ENCODE data around the gene SPINK5.

SPINK5 gene

DNA sequence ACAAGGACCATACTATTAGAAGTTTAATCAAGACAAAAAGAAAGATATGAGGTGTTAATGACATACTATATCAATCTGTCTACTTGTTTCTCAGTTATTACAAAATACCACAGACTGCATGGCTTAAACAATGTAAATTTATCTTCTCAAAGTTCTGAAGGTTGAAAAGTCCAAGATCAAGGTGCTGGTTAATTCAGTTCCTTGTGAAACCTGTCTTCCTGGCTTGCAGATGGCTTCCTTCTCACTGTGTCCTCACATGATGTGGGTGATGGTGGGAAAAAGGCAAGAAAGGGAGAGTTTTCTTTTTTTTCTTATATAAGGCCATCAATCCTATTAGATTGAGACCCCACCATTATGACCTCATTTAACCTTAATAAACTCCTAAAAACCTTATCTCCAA lies 89.0 kb downstream of the SPINK5 start:
- Histone ChIP-seq H3K9ac (ENCODE audit: low read length) (no peak overlapping the region), H3K27me3 (ENCODE audit: low read depth, low read length) (no peaks in the 10 kb centered on the region), H3K36me3 (replicated peaks; ENCODE audit: low read depth, low read length) (no peaks in the 10 kb centered on the region), H4K20me1 (ENCODE audit: insufficient read depth, low read length) (no peaks in the 10 kb centered on the region), H3K79me2 (ENCODE audit: low read length) (no peaks in the 10 kb centered on the region), H3K4me2 (ENCODE audit: low read length) (no peak overlapping the region), H3K4me1 (ENCODE audit: low read length) (no peaks in the 10 kb centered on the region), H3K27ac (ENCODE audit: low read length) (no peak overlapping the region), H2AFZ (ENCODE audit: low read depth, low read length) (no peak overlapping the region), H3K9me3 (ENCODE audit: insufficient read depth, low read length) (no peaks in the 10 kb centered on the region), H3K4me3 (ENCODE audit: low read length) (no peak overlapping the region)
- TF ChIP-seq, protein P1, sequence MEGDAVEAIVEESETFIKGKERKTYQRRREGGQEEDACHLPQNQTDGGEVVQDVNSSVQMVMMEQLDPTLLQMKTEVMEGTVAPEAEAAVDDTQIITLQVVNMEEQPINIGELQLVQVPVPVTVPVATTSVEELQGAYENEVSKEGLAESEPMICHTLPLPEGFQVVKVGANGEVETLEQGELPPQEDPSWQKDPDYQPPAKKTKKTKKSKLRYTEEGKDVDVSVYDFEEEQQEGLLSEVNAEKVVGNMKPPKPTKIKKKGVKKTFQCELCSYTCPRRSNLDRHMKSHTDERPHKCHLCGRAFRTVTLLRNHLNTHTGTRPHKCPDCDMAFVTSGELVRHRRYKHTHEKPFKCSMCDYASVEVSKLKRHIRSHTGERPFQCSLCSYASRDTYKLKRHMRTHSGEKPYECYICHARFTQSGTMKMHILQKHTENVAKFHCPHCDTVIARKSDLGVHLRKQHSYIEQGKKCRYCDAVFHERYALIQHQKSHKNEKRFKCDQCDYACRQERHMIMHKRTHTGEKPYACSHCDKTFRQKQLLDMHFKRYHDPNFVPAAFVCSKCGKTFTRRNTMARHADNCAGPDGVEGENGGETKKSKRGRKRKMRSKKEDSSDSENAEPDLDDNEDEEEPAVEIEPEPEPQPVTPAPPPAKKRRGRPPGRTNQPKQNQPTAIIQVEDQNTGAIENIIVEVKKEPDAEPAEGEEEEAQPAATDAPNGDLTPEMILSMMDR (IDR thresholded peaks at IDR 0.05; ENCODE audit: low read depth, low read length) = no peak
- TF ChIP-seq EZH2phosphoT487 (IDR thresholded peaks at IDR 0.05; ENCODE audit: low read depth) = no peak

DNA sequence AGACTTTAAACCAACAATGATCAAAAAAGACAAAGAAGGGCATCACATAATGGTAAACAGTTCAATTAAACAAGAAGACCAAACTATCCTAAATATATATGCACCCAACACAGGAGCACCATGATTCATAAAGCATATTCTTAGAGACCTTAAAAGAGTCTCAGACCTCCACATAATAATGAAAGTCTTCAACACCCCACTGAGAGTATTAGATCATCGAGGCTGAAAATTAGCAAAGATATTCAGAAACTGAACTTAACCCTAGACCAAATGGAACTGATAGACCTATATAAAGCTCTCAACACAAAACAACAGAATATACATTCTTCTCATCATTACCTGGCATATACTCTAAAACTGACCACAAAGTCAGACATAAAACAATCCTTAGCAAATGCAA lies 92.8 kb downstream of the SPINK5 start:
- H3K36me3 ChIP-seq (replicated peaks; ENCODE audit: low read depth, low read length) = no peaks in the 10 kb centered on the region
- H3K27ac ChIP-seq (ENCODE audit: low read length) = no peak overlapping the region
- H4K20me1 ChIP-seq (ENCODE audit: insufficient read depth, low read length) = no peaks in the 10 kb centered on the region
- no peaks in the 10 kb centered on the region for H3K9me3 ChIP-seq (ENCODE audit: insufficient read depth, low read length)
- no peaks in the 10 kb centered on the region for H3K27me3 ChIP-seq (ENCODE audit: low read depth, low read length)
- no peak for TF ChIP-seq EZH2phosphoT487 (IDR thresholded peaks at IDR 0.05; ENCODE audit: low read depth)
- TF ChIP-seq, protein P1 (IDR thresholded peaks at IDR 0.05; ENCODE audit: low read depth, low read length) = no peak
- no peak overlapping the region for H3K9ac ChIP-seq (ENCODE audit: low read length)
- no peak overlapping the region for H3K4me2 ChIP-seq (ENCODE audit: low read length)
- H3K79me2 ChIP-seq (ENCODE audit: low read length) = no peaks in the 10 kb centered on the region
- H3K4me3 ChIP-seq (ENCODE audit: low read length) = no peak overlapping the region
- no peak overlapping the region for H2AFZ ChIP-seq (ENCODE audit: low read depth, low read length)
- H3K4me1 ChIP-seq (ENCODE audit: low read length) = no peaks in the 10 kb centered on the region

DNA sequence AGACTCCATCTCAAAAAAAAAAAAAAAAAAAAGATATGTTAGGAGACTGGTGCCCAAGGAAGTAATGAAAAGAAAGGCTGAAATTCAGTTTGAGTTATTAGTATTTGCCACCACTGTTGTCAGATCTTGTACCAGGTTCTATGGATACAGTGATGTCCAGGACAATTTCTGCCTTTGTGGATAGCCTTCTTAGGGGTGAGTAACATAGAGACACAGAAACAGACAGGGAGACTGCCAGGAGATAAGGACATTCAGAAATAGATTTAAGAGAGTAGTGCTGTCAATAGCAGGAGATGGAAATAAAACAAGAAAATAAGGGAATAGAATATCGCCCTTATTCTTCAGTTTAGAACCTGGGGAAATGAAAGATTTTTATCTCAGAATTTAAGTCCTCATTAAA lies 98.3 kb downstream of the SPINK5 start:
- Histone ChIP-seq H3K27me3 (ENCODE audit: low read depth, low read length) (no peaks in the 10 kb centered on the region), H3K79me2 (ENCODE audit: low read length) (no peaks in the 10 kb centered on the region), H3K4me3 (ENCODE audit: low read length) (no peak overlapping the region), H3K4me1 (ENCODE audit: low read length) (no peaks in the 10 kb centered on the region), H3K9me3 (ENCODE audit: insufficient read depth, low read length) (no peaks in the 10 kb centered on the region), H3K36me3 (replicated peaks; ENCODE audit: low read depth, low read length) (no peaks in the 10 kb centered on the region), H4K20me1 (ENCODE audit: insufficient read depth, low read length) (no peaks in the 10 kb centered on the region), H3K27ac (ENCODE audit: low read length) (no peak overlapping the region), H2AFZ (ENCODE audit: low read depth, low read length) (no peak overlapping the region), H3K9ac (ENCODE audit: low read length) (no peak overlapping the region), H3K4me2 (ENCODE audit: low read length) (no peak overlapping the region)
- no peak for TF ChIP-seq EZH2phosphoT487 (IDR thresholded peaks at IDR 0.05; ENCODE audit: low read depth)
- TF ChIP-seq, protein P1 (IDR thresholded peaks at IDR 0.05; ENCODE audit: low read depth, low read length) = no peak

DNA sequence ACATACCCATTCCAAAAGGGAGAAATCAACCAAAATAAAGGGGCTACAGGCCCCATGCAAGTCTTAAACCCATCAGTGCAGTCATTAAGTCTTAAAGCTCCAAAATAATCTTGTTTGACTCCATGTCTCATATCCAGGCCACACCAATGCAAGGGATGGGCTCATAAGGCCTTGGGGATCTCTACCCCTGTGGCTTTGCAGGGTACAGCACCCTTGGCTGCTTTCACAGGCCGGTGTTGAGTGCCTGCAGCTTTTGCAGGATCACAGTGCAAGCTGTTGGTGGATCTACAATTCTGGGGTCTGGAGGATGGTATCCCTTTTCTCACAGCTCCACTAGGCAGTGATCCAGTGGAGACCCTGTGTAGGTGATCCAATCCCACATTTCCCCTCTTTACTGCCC lies 99.6 kb downstream of the SPINK5 start:
- no peaks in the 10 kb centered on the region for H4K20me1 ChIP-seq (ENCODE audit: insufficient read depth, low read length)
- no peaks in the 10 kb centered on the region for H3K79me2 ChIP-seq (ENCODE audit: low read length)
- H3K9ac ChIP-seq (ENCODE audit: low read length) = no peak overlapping the region
- no peaks in the 10 kb centered on the region for H3K9me3 ChIP-seq (ENCODE audit: insufficient read depth, low read length)
- TF ChIP-seq EZH2phosphoT487 (IDR thresholded peaks at IDR 0.05; ENCODE audit: low read depth) = no peak
- TF ChIP-seq, protein P1 (IDR thresholded peaks at IDR 0.05; ENCODE audit: low read depth, low read length) = no peak
- no peaks in the 10 kb centered on the region for H3K36me3 ChIP-seq (replicated peaks; ENCODE audit: low read depth, low read length)
- no peak overlapping the region for H3K4me2 ChIP-seq (ENCODE audit: low read length)
- no peak overlapping the region for H3K27ac ChIP-seq (ENCODE audit: low read length)
- no peaks in the 10 kb centered on the region for H3K27me3 ChIP-seq (ENCODE audit: low read depth, low read length)
- no peak overlapping the region for H2AFZ ChIP-seq (ENCODE audit: low read depth, low read length)
- no peaks in the 10 kb centered on the region for H3K4me1 ChIP-seq (ENCODE audit: low read length)
- no peak overlapping the region for H3K4me3 ChIP-seq (ENCODE audit: low read length)
